GM21737 (cell line): ENCODE data around the gene PRB3.

Experiments
- ATAC-seq: cut with Tn5 transposase; IDR thresholded peaks from one replicate; pipeline ENCODE4 v1.9.1; 2021; ENCODE audit warnings: mild to moderate bottlenecking, moderate library complexity; ENCODE audit not compliant: unreplicated experiment

The PRB3 gene

DNA sequence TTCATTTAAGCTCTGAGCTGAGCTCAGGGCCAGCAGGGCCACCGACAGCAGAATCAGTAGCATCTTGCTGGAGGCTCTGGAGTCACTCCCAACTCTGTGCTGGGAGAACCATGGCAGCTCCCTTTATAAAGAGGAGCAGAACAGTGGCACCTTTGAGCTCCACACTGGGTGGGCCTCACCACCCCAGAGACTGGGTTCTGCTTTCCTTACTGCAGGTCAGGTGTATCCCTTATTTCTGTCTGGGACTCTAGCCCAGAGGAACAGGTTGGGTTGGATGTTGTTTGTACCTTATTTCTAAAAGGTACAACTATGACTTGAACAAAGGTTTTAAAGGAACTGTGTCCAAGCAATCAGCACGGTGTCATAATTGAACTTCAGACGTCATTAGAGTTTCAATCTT lies at the start of gene PRB3:
TSS of gene PRB3 (minus strand) at position 101 of the 400 bp plus-strand sequence. CDS start at position 63, 38 bp downstream.
- ATAC-seq: no peak

GRCh38 chr12:11310336-11310735 lies 40.8 kb upstream of the PRB3 start, which contains the start of gene PRB4:
Gene PRB4, minus strand, starts transcription at chr12:11310436. Its CDS starts 38 bp downstream, at chr12:11310398.
- ATAC-seq: no peak

DNA sequence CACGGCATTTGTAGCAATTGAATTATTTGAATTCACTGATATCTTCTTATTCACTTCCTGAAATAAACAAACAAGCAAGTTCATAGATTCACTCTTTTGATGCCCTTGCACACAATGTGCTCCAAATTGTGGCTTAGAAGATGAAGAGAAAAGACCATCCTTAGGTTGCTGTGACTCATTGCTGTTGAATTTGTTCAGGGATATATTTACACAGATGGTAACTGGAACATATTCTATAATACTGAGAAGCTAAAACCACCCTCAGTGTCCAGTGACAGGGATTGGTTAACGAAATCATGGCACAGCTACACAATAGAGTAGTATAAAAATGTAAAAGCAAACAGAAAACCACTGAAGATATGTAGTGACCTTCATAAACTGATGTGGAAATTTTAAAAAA lies 37.6 kb upstream of the PRB3 start:
- no peak for ATAC-seq

DNA sequence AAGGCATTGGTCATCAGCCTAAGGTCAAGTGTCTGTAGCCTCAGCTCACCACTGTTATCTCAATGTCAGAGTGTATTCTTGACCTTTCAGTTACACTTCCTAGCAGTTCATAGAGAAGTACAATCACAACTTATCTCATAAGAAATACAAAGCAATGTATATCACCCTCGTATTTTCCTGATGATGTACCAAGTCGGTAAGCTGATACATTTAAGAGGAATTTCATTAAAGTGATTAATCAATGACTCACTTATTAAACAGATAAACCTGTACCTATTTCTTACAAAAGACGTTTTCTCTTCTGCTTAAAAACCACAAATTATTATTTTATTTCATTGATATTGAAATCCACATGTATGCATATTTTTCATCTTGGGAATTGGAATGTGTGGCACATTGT lies 3.9 kb upstream of the PRB3 start:
- ATAC-seq: no peak

- ATAC-seq: no peak
Measured at GRCh38 chr12:11264501-11264900, 5.0 kb downstream of the PRB3 start.

DNA sequence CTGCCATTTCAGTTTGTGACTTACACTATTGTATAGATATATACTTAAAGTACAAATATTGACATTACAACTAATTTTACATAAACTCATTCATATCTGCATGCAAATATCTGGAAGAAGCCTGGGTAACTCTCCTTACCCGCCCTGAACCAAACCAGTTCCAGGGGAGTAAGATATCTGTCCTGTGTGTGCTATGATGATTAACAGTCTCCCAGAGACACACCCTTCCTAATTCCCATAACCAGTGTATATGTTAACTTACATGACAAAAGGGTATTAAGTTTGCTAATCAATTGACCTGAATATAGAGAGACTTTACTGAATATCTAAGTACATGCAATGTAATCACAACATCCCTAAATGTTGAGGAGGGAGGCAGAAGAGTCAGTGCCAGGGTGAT lies 23.0 kb downstream of the PRB3 start:
- ATAC-seq: no peak

DNA sequence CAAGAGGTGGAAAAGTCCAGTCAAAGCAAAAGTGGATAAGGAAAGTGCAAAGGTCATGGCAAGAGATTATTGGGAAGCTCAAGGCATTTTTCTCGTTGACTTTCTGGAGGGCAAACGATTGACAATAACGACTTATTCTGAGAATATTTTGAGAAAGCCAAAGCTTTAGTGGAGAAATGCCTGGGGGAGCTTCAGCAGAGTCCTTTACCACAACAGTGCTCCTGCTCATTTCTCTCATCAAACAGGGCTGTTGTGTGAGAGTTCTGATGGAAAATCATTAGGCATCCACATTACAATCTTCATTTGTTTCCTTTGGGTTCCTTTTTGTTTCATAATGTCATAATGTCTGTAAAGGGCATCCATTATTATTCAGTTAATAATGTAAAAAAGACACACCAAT lies 26.9 kb downstream of the PRB3 start:
- ATAC-seq: no peak

- no peak for ATAC-seq
Measured at GRCh38 chr12:11240348-11240930, 29.1 kb downstream of the PRB3 start.

DNA sequence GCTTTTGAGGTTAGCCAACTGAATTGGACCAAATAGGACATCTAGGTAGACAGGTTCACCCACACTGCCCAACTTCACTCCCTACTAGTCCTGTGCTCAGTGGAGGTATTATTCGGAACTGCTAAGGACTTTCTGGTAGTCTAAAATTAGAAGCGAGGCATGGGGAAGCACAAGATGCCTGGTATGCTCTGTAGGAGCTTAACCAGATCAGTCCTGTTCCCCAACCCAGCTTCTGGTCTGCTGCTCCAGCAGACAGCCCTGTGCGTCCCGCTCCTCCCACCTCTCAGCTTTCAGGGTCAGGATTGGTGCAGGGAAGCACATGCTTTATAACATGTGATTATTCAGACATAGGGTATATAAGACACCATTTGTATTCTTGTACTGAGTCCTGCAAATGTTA lies 31.2 kb downstream of the PRB3 start:
- ATAC-seq: no peak

DNA sequence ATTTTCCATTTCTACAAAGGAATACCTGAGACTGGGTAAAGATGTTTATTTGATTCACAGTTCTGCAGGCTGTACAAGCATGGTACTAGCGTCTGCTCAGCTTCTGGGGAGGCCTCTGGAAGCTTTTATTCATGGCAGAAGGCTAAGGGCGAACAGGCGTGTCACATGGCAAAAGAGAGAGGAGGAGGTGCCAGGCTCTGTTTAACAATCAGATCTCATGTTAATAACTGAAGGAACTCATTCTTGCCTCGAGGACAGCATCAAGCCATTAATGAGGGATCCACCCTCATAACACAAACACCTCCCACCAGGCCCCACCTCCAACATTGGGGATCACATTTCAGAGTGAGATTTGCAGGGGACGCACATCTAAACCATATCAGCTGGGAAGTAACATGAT lies 36.0 kb downstream of the PRB3 start:
- ATAC-seq: no peak

- ATAC-seq: no peak
Measured at GRCh38 chr12:11228296-11228879, 41.1 kb downstream of the PRB3 start.

DNA sequence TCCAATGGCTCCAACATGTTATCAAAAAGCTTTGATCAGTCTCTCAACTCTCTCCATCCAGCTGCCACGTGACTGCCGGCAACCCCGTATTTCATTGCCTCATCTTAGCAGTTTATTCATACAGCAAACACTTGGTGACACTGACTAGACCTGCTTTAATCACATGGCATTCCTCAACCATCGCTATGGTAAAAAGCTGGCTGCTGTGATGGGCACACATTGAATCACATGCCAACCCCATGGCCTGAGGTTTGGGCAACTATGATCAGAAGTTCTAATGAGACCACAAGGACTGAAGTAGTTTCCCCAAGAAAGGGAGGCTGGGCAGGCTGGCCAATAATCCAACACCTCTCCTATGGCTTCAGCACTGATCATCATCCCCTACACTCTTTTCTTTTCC lies 42.1 kb downstream of the PRB3 start:
- ATAC-seq: no peak
